Neural crest cell (in vitro differentiated cells): ENCODE results near the gene FRAT1. TPM values are rescaled to one million over a fixed set of nuclear protein-coding genes. Genes with fewer than 3 reads are reported as not detected.
"Not testable (repeated sequence)": the region's sequence is repeated elsewhere in the genome, so short reads cannot be mapped to it uniquely, and the experiment has no call there.

ENCODE experiments used
- DNase-seq: peaks from one replicate; pipeline ENCODE4 v3.0.0; 2021; ENCODE audit warnings: low read depth, mixed read lengths, low spot score
- H3K27ac Mint-ChIP-seq: one replicate; pipeline ENCODE4 v1.8.0; 2021; ENCODE audit warnings: mild to moderate bottlenecking, mixed read lengths; ENCODE audit not compliant: unreplicated experiment
- H3K27me3 Mint-ChIP-seq: 2 replicates; pipeline ENCODE4 v1.8.0; 2021; ENCODE audit warnings: low read depth, mild to moderate bottlenecking, mixed read lengths
- H3K36me3 Mint-ChIP-seq: 2 replicates; pipeline ENCODE4 v1.8.0; 2021; ENCODE audit warnings: low read depth, mild to moderate bottlenecking, mixed read lengths
- H3K4me1 Mint-ChIP-seq: 2 replicates; pipeline ENCODE4 v1.8.0; 2021; ENCODE audit warnings: mixed read lengths
- H3K4me3 Mint-ChIP-seq: one replicate; pipeline ENCODE4 v1.8.0; 2021; ENCODE audit warnings: mild to moderate bottlenecking, mixed read lengths
- H3K9me3 Mint-ChIP-seq: 2 replicates; pipeline ENCODE4 v1.8.0; 2021; ENCODE audit warnings: mixed read lengths
- CTCF ChIP-seq: fragments of 200-600 bp; sonication (generic); conservative IDR thresholded peaks from 2 replicates; pipeline ENCODE4 v1.5.0; 2021; ENCODE audit warnings: antibody characterized with exemption, mild to moderate bottlenecking
- total RNA-seq: library from RNA; stranded (reverse); gene quantifications from 2 replicates; pipeline ENCODE4 v1.2.1, GENCODE V29; 2021

The FRAT1 gene
- total RNA-seq, 1 donor from 2014 or later = 2.2 TPM

GRCh38 chr10:97278491-97278989 lies 40.5 kb upstream of the FRAT1 start:
- no peak for DNase-seq
- no peak overlapping the region for H3K27ac Mint-ChIP-seq
- no peaks in the 10 kb centered on the region for H3K9me3 Mint-ChIP-seq
- peak; percentile 77 for TF ChIP-seq CTCF
- peaks cover 5% of the 10 kb centered on the region for H3K4me1 Mint-ChIP-seq
- H3K27me3 Mint-ChIP-seq = no peaks in the 10 kb centered on the region
- H3K36me3 Mint-ChIP-seq = no peaks in the 10 kb centered on the region
- no peak overlapping the region for H3K4me3 Mint-ChIP-seq

- Mint-ChIP-seq H3K36me3 (no peaks in the 10 kb centered on the region), H3K27me3 (no peaks in the 10 kb centered on the region), H3K4me3 (no peak overlapping the region), H3K9me3 (no peaks in the 10 kb centered on the region), H3K27ac (no peak overlapping the region), H3K4me1 (peaks cover 5% of the 10 kb centered on the region)
- no peak for TF ChIP-seq CTCF
- DNase-seq = no peak
These were observed 39.8 kb upstream of the FRAT1 start for GRCh38 chr10:97279121-97279815.

- no peak overlapping the region for H3K27ac Mint-ChIP-seq
- H3K9me3 Mint-ChIP-seq = no peaks in the 10 kb centered on the region
- DNase-seq = no peak
- no peak overlapping the region for H3K4me3 Mint-ChIP-seq
- peaks cover 5% of the 10 kb centered on the region for H3K4me1 Mint-ChIP-seq
- no peaks in the 10 kb centered on the region for H3K27me3 Mint-ChIP-seq
- no peaks in the 10 kb centered on the region for H3K36me3 Mint-ChIP-seq
- no peak for TF ChIP-seq CTCF
These were observed 38.3 kb upstream of the FRAT1 start for GRCh38 chr10:97280783-97281182.

DNA sequence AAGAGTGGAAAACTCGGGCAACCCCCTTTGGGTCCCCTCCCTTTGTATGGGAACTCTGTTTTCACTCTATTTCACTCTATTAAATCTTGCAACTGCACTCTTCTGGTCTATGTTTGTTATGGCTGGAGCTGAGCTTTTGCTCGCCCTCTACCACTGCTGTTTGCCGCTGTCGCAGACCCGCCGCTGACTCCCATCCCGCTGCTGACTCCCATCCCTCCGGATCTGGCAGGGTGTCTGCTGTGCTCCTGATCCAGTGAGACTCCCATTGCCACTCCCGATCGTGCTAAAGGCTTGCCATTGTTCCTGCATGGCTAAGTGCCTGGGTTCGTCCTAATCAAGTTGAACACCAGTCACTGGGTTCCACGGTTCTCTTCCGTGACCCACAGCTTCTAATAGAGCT lies 29.0 kb upstream of the FRAT1 start:
- Mint-ChIP-seq H3K4me1 (peaks cover 18% of the 10 kb centered on the region), H3K4me3 (peak overlapping the region; percentile 74)
- H3K36me3 Mint-ChIP-seq, H3K9me3 Mint-ChIP-seq, H3K27ac Mint-ChIP-seq, H3K27me3 Mint-ChIP-seq, DNase-seq: not testable (repeated sequence)

GRCh38 chr10:97290576-97291356 lies 28.3 kb upstream of the FRAT1 start:
- not testable (repeated sequence) for H3K27ac Mint-ChIP-seq, H3K27me3 Mint-ChIP-seq, DNase-seq, H3K9me3 Mint-ChIP-seq, H3K36me3 Mint-ChIP-seq
- H3K4me1 Mint-ChIP-seq = peaks cover 18% of the 10 kb centered on the region
- H3K4me3 Mint-ChIP-seq = peak overlapping the region; percentile 90

DNA sequence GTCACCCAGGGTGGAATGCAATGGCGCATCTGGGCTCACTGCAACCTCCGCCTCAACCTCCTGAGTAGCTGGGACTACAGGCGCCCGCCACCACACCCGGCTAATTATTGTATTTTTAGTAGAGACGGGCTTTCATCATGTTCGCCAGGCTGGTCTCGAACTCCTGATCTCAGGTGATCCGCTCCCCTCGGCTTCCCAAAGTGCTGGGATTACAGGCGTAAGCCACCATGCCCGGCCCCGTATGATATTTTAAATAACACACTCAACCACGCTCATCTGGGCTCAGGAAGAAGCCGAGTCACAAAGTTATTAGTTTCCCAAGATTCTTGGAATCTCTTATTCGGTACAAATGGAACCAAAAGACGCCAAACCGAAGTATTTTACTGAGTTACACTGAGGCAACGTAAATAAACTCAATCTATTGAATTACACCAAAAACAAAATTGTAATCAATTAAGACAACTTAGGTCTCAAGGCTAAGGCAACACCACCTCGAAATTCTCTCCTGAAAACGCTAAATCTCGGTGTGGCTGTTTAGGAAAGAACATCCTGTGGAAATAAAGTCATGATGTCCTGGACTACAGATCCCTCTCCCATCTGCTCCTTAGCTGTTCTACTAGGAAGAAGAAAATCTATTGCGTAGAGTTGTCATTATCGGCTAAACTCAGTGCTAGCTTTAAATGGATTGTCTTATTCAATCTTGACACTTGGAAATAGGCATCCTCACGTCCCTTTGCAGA lies 27.5 kb upstream of the FRAT1 start:
- no peaks in the 10 kb centered on the region for H3K27me3 Mint-ChIP-seq
- peak overlapping the region; percentile 96 for H3K27ac Mint-ChIP-seq
- peak overlapping the region; percentile 90 for H3K4me3 Mint-ChIP-seq
- no peak for TF ChIP-seq CTCF
- H3K4me1 Mint-ChIP-seq = peaks cover 18% of the 10 kb centered on the region
- no peak for DNase-seq
- H3K36me3 Mint-ChIP-seq = no peaks in the 10 kb centered on the region
- no peaks in the 10 kb centered on the region for H3K9me3 Mint-ChIP-seq
